Kidney epithelial cell (primary cell): ENCODE results near the gene EFCAB6. TPM values are rescaled to one million over a fixed set of nuclear protein-coding genes. Genes with fewer than 3 reads are reported as not detected.
A peak's percentile ranks its signal among the peaks of the same experiment; 100 is the strongest.

Experiments
- DNase-seq: peaks from one replicate; pipeline ENCODE4 v3.0.0-alpha.2; 2010; ENCODE audit warnings: low read depth
- H3K27me3 ChIP-seq: 2 replicates; pipeline ENCODE4 v1.6.0; 2011; ENCODE audit warnings: low read length; ENCODE audit not compliant: control insufficient read depth, insufficient read depth
- H3K36me3 ChIP-seq: 2 replicates; pipeline ENCODE4 v1.5.1; 2011; ENCODE audit warnings: low read length; ENCODE audit not compliant: control insufficient read depth, insufficient read depth
- H3K4me3 ChIP-seq: 2 replicates; pipeline ENCODE4 v1.5.1; 2011; ENCODE audit warnings: low read depth, mild to moderate bottlenecking, control low read depth, low read length
- total RNA-seq: library from RNA; depleted of rRNA; stranded (reverse); fragments of >200 nt; gene quantifications from 2 replicates; pipeline ENCODE4 v1.2.3, GENCODE V29; 2015
- TF ChIP-seq, protein P1 (sequence below): IDR thresholded peaks from 2 replicates; pipeline ENCODE4 v1.5.1; 2011; ENCODE audit warnings: mild to moderate bottlenecking, moderate library complexity, low read length, control low read depth, inconsistent platforms; ENCODE audit not compliant: insufficient read depth, poor library complexity, severe bottlenecking

The EFCAB6 gene
- total RNA-seq, 1 donor from 2014 or later = 2.3 TPM

GRCh38 chr22:43849731-43850130, 37.6 kb upstream of the EFCAB6 start:
- H3K36me3 ChIP-seq = no peaks in the 10 kb centered on the region
- DNase-seq = no peak
- TF ChIP-seq, protein P1, sequence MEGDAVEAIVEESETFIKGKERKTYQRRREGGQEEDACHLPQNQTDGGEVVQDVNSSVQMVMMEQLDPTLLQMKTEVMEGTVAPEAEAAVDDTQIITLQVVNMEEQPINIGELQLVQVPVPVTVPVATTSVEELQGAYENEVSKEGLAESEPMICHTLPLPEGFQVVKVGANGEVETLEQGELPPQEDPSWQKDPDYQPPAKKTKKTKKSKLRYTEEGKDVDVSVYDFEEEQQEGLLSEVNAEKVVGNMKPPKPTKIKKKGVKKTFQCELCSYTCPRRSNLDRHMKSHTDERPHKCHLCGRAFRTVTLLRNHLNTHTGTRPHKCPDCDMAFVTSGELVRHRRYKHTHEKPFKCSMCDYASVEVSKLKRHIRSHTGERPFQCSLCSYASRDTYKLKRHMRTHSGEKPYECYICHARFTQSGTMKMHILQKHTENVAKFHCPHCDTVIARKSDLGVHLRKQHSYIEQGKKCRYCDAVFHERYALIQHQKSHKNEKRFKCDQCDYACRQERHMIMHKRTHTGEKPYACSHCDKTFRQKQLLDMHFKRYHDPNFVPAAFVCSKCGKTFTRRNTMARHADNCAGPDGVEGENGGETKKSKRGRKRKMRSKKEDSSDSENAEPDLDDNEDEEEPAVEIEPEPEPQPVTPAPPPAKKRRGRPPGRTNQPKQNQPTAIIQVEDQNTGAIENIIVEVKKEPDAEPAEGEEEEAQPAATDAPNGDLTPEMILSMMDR = no peak
- H3K27me3 ChIP-seq = peaks cover 5% of the 10 kb centered on the region
- no peak overlapping the region for H3K4me3 ChIP-seq

- DNase-seq = no peak
- TF ChIP-seq, protein P1 = peak; percentile 65
- Histone ChIP-seq H3K4me3 (no peak overlapping the region), H3K27me3 (peaks cover 5% of the 10 kb centered on the region), H3K36me3 (no peaks in the 10 kb centered on the region)
Measured at GRCh38 chr22:43848366-43849171, 36.5 kb upstream of the EFCAB6 start.

DNA sequence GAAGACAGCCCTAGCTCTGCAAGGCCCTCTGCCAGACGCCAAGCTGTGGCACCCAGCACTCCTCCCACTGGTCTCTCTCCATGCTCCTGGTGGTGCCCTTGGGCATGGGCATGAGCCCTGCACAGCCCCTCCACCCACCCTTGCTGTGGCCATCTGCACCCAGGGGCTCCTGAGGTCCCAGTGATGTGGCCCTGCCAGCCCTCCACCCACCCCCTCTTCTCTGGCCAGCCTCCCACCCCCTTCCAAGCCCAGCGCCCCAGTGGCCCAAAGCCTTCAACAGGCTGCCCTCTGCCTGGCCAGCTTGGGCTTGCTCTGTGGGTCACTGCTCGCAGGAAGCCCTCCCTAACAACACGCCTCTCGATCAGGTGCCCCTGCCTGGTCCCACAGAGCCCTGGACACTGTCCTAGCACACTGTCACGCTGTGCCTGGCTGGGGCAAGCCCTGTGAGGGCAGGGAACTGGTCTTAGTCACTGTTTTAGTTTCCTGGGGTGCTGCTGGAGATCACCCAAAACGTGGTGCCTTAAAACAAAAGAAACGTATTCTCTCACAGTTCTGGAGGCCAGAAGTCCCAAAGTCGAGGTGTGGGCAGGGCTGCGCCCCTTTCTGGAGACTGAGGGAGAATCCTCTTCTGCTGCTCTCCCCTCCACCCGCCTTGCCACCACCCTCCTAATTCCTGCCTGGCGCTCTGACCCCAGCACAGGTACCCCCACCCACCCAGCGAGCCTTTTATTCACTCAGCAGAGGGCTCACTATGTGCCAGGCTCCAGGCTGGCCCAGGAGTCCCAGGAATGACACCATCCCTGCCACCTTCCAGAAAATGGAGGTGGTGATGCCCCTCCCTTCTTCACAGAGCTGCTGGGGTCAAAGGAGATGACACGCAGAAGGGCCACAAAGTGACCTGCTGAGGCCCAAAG, 35.5 kb upstream of the EFCAB6 start:
- TF ChIP-seq, protein P1 = no peak
- no peaks in the 10 kb centered on the region for H3K36me3 ChIP-seq
- H3K27me3 ChIP-seq = peaks cover 5% of the 10 kb centered on the region
- no peak for DNase-seq
- no peak overlapping the region for H3K4me3 ChIP-seq

- no peak overlapping the region for H3K4me3 ChIP-seq
Measured at GRCh38 chr22:43846966-43847365, 34.9 kb upstream of the EFCAB6 start.

GRCh38 chr22:43845981-43846380, 33.9 kb upstream of the EFCAB6 start:
- TF ChIP-seq, protein P1 = no peak
- Histone ChIP-seq H3K27me3 (peaks cover 5% of the 10 kb centered on the region), H3K36me3 (no peaks in the 10 kb centered on the region), H3K4me3 (no peak overlapping the region)
- no peak for DNase-seq

More at GRCh38 chr22:43846966-43847365, 34.9 kb upstream of the EFCAB6 start:
- H3K36me3 ChIP-seq = no peaks in the 10 kb centered on the region
- DNase-seq = no peak
- TF ChIP-seq, protein P1 = no peak
- peaks cover 5% of the 10 kb centered on the region for H3K27me3 ChIP-seq
